Breast epithelium (tissue), 3 donors: ENCODE data around the gene SQSTM1.

Experiments used
- CTCF ChIP-seq, 3 donors: fragments of 450-650 bp; IDR thresholded peaks; one replicate each; pipeline ENCODE4 v1.5.1; 2016 to 2017; ENCODE audit warnings: antibody characterized with exemption in 3 of 3, mild to moderate bottlenecking in 3 of 3, moderate library complexity in 3 of 3
- POLR2A ChIP-seq: fragments of 450-650 bp; IDR thresholded peaks from one replicate; pipeline ENCODE4 v1.6.1; 2016; ENCODE audit warnings: antibody characterized with exemption, mild to moderate bottlenecking, moderate library complexity
- POLR2AphosphoS5 ChIP-seq, 3 donors: sonication (generic); formaldehyde crosslinking; IDR thresholded peaks; one replicate each; pipeline ENCODE4 v1.6.1; 2017; ENCODE audit warnings: antibody characterized with exemption in 3 of 3

GRCh38 chr5:179880848-179881590 is 60.3 kb downstream of the SQSTM1 start:
- TF ChIP-seq POLR2A (no peak), POLR2AphosphoS5 (IDR thresholded peaks at IDR 0.05) (no peak), CTCF (IDR thresholded peaks at IDR 0.05) (no peak)
